GM12874 (cell line): ENCODE measurements around the gene RICTOR.

Experiments used
- TF ChIP-seq, protein P1 (sequence below): IDR thresholded peaks from 2 replicates; pipeline ENCODE4 v1.5.1; 2011; ENCODE audit warnings: low read depth, mild to moderate bottlenecking, control low read depth, low read length, moderate library complexity; ENCODE audit not compliant: insufficient read depth

The RICTOR gene

DNA sequence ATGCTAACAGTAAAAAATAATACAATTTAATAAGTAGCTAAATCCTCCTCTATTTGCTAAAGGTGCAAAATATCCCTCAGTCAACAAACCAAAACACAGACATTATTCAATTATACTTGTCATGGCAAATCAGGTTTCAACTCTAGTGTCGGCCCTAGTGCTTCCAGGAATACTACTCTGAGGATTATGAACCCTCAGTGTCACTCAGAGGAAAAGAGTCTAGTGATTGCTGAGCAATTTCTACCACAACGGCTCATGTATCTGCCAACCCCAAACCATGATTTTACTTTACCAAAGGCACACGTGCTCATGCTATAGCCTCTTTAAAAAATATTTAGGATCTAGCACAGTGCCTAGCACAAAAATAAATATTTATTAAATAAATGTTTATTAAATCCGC, 21.0 kb downstream of the RICTOR start:
- TF ChIP-seq, protein P1, sequence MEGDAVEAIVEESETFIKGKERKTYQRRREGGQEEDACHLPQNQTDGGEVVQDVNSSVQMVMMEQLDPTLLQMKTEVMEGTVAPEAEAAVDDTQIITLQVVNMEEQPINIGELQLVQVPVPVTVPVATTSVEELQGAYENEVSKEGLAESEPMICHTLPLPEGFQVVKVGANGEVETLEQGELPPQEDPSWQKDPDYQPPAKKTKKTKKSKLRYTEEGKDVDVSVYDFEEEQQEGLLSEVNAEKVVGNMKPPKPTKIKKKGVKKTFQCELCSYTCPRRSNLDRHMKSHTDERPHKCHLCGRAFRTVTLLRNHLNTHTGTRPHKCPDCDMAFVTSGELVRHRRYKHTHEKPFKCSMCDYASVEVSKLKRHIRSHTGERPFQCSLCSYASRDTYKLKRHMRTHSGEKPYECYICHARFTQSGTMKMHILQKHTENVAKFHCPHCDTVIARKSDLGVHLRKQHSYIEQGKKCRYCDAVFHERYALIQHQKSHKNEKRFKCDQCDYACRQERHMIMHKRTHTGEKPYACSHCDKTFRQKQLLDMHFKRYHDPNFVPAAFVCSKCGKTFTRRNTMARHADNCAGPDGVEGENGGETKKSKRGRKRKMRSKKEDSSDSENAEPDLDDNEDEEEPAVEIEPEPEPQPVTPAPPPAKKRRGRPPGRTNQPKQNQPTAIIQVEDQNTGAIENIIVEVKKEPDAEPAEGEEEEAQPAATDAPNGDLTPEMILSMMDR = no peak

DNA sequence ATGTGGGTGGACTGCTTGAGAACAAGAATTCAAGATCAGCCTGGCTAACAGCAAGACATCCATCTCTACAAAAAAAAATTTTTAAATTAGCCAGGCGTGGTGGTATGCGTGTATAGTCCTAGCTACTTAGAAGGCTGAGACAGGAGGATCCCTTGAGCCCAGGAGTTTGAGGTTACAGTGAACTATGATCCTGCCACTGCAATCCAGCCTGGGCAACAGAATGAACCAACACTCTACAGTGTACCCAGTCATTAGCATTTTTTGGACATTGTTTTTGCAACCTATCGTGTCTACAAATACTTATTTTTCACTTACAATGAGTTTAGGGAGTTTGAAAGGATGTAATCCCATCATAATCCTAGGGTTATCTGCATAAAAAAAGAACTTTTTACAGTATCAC, 22.1 kb downstream of the RICTOR start:
- TF ChIP-seq, protein P1 = no peak

DNA sequence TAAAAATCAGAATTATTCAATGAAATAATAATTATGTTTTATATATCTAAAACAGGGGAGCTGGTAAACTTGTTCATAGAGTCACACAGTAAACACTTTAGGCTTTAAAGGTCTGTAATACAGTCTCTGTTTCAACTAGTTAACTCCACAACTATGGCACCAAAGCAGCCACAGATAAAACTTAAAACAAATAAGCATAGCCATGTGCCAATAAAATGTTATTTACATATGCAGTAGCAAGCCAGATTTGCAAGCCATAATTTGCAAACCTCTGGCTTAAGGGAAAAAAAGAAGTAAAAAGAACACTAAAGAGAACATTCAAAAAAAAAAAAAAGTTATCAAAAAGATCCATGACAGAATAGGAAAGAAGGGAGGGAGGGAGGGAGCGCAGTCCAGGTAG, 24.9 kb downstream of the RICTOR start:
- TF ChIP-seq, protein P1 = no peak

DNA sequence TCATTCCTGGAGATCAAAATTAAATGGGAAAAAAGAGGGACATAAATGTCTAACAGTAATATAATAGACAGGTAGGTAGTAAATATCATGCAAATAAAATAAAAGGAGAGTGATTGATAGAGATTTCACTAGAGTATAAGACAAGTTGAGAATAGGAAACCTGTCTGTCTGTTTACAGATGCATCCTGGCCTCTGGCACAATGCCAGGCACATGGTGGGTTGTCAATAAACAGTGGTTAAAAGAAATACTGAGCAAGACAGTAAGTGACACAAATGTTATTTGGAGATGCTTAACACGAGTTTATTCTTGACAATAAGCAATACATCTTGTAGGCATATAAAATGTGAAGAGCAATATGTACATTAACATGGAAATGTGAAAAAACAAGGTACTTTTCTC, 33.3 kb downstream of the RICTOR start:
- TF ChIP-seq, protein P1 = no peak

DNA sequence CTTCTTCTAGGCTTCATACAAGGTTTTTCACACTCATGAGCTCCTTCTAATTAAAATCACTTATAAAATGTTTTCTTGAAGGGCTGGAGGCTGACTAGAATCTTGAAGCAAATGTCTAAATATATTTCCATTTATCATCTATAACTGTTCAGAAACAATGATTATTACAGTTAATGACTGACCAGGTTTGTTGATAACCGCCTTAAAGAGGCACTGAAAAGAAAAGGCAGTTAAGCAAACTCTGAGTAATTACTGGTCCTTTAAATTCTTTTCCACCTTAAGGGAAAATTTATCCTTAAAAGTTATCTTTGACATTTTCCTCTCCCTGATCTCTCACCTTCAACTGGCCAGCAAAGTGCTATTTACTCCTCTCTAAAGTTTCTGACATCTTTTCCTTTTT, 43.2 kb downstream of the RICTOR start:
- TF ChIP-seq, protein P1 = no peak

DNA sequence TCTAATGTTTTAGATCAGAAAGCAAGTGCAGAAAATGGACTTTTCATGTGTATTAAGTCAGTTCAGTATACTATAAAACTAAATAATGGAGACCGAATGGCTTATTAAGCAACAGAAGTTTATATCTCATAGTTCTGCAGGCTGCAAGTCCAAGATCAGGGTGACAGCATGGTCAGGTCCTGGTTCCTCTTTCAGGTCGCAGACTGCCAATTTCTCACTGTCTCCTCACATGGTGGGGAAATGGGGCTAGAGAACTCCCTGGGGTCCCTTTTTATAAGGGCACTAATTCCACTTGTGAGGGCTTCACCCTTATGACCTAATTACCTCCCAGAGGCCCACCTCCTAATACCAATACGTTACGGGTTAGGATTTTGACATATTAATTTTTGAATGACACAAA, 48.7 kb downstream of the RICTOR start:
- TF ChIP-seq, protein P1 = no peak

DNA sequence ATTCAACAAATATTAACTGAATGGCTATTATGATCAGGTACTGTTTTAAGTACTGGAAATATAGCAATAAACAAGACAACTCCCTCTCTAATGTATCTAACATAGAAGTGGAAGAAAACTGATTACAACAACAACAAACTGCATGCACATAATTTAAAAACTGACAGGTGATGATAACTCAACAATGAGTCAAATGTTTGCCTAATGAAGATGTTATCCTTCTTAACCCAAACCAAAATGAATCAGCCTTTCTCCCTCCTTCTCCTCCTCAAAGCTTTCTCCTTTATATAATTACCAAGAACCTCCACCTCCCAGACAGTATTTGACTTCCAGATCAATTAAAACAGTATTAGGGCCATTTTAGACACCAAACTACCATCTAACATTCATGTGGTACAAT, 49.3 kb downstream of the RICTOR start:
- TF ChIP-seq, protein P1 = no peak

DNA sequence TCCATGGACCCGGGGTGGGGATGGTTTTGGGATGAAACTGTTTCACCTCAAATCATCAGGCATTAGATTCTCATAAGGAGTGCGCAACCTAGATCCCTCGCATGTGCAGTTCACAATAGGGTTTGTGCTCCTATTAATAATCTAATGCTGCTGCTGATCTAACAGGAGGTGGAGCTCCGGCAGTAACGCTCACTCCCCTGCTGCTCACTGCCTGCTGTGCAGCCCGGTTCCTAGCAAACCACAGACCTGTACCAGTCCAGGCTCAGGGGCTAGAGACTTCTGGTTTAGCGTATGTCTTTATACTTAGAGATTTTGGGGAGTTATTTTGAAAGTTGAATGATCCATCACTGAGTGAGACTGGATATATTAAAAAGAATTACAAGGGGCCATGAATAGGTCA, 50.2 kb downstream of the RICTOR start:
- TF ChIP-seq, protein P1 = no peak
